Kidney (tissue), 14 donors: ENCODE data around the gene NALCN. TPM values are rescaled to one million over a fixed set of nuclear protein-coding genes. Genes with fewer than 3 reads are reported as not detected.

Source experiments
- DNase-seq, 5 donors: peaks; one replicate each; pipeline ENCODE4 v3.0.0-alpha.2; 2013 to 2020
- FAIRE-seq: peaks from 2 replicates; lab custom pipeline; 2012; peaks lifted over from hg19 to GRCh38; lab: Jason Lieb, UNC
- H3K27ac ChIP-seq, 2 donors: one replicate each; pipeline ENCODE4 v1.7.0; 2013; ENCODE audit warnings: low read depth in 2 of 2, low read length in 2 of 2, inconsistent platforms in 1 of 2
- H3K27me3 ChIP-seq: one replicate; pipeline ENCODE4 v1.7.1; 2013; ENCODE audit warnings: low read length, inconsistent platforms; ENCODE audit not compliant: control insufficient read depth, insufficient read depth
- H3K36me3 ChIP-seq, 3 donors: one replicate each; pipeline versions ENCODE4 v1.7.0 to v1.7.1; 2013; ENCODE audit warnings: low read length in 3 of 3, control low read depth in 1 of 3, inconsistent platforms in 1 of 3; ENCODE audit not compliant: insufficient read depth in 3 of 3, control insufficient read depth in 2 of 3
- H3K4me1 ChIP-seq, 3 donors: one replicate each; pipeline versions ENCODE4 v1.7.0 to v1.7.1; 2013; ENCODE audit warnings: low read length in 3 of 3, inconsistent platforms in 1 of 3, low read depth in 1 of 3; ENCODE audit not compliant: control insufficient read depth in 2 of 3, insufficient read depth in 2 of 3
- H3K4me3 ChIP-seq, 3 donors: one replicate each; pipeline versions ENCODE4 v1.7.0 to v1.8.1; 2013; ENCODE audit warnings: low read length in 3 of 3, control low read depth in 1 of 3, inconsistent platforms in 1 of 3
- H3K9ac ChIP-seq, 3 donors: one replicate each; pipeline versions ENCODE4 v1.7.0 to v1.7.1; 2013; ENCODE audit warnings: low read length in 3 of 3, control low read depth in 1 of 3, inconsistent platforms in 1 of 3
- H3K9me3 ChIP-seq, 3 donors: one replicate each; pipeline versions ENCODE4 v1.7.0 to v1.7.1; 2013; ENCODE audit warnings: low read length in 3 of 3, control low read depth in 1 of 3, inconsistent platforms in 1 of 3; ENCODE audit not compliant: control insufficient read depth in 2 of 3, insufficient read depth in 1 of 3
- CTCF ChIP-seq: IDR thresholded peaks from 3 replicates; pipeline ENCODE4 v1.5.1; 2012; ENCODE audit warnings: mild to moderate bottlenecking, moderate library complexity, borderline replicate concordance; ENCODE audit not compliant: insufficient read depth; ENCODE audit errors: extremely low read depth
- intact Hi-C: fragments of 100-400 bp; cut with DNase I; formaldehyde crosslinking; loops from one replicate; pipeline ENCODE4 v1.11.1; 2022
- polyA plus RNA-seq: library from polyadenylated mRNA; stranded (reverse); fragments of 350-450 nt; fragmentation: Illumina TruSeq; extraction: RNeasy Lipid Tissue Mini Kit (QIAGEN cat#74804); gene quantifications from one replicate; pipeline ENCODE4 v1.2.3, GENCODE V29; 2014; ENCODE audit warnings: low read depth, low replicate concordance; ENCODE audit not compliant: insufficient read depth
- total RNA-seq: library from RNA; stranded (reverse); fragmentation: NEBNext Ultra II Directional; extraction: Animal tissue kit (Norgen Biotek cat#: 25700); gene quantifications from one replicate; pipeline ENCODE4 v1.2.1, GENCODE V29; 2021
- donor health status: control.
- donor health status: control.
- donor health status: control.
- donor health status: control.
- donor health status: control.
- donor health status: DM: yes; HTN: yes; CAD: no.
- donor health status: Normal renal cell carcinoma (clear cell type).

NALCN gene
- total and polyA plus RNA-seq, 2 donors from 2014 or later: 0.43 to 2.4 TPM

- H3K4me1 ChIP-seq: no peaks in the 10 kb centered on the region
- no peaks in the 10 kb centered on the region for H3K36me3 ChIP-seq
- no peaks in the 10 kb centered on the region for H3K9me3 ChIP-seq
- no peak overlapping the region for H3K4me3 ChIP-seq
- no peak overlapping the region for H3K27ac ChIP-seq
- intact Hi-C loops: no loop called here
- H3K27me3 ChIP-seq: no peaks in the 10 kb centered on the region
- H3K9ac ChIP-seq: no peak overlapping the region
- no peak for DNase-seq
- TF ChIP-seq CTCF: no peak
- FAIRE-seq: no peak
Observed at GRCh38 chr13:101152184-101152583, 264.1 kb downstream of the NALCN start.

GRCh38 chr13:101150998-101151397, 265.3 kb downstream of the NALCN start:
- Histone ChIP-seq H3K36me3 (no peaks in the 10 kb centered on the region), H3K9me3 (no peaks in the 10 kb centered on the region), H3K4me3 (no peak overlapping the region), H3K27ac (no peak overlapping the region), H3K9ac (no peak overlapping the region), H3K27me3 (no peaks in the 10 kb centered on the region), H3K4me1 (no peaks in the 10 kb centered on the region)
- intact Hi-C loops: no loop called here
- no peak for TF ChIP-seq CTCF
- DNase-seq: peak in 3 of 5 donors; percentile 14 to 63 (median 56)
- no peak for FAIRE-seq

- Histone ChIP-seq H3K36me3 (no peaks in the 10 kb centered on the region), H3K9me3 (no peaks in the 10 kb centered on the region), H3K27me3 (no peaks in the 10 kb centered on the region), H3K4me1 (no peaks in the 10 kb centered on the region), H3K9ac (no peak overlapping the region), H3K27ac (no peak overlapping the region), H3K4me3 (no peak overlapping the region)
- DNase-seq (peak in 4 of 5 donors; percentile 33 to 49 (median 44)), FAIRE-seq (no peak)
- no peak for TF ChIP-seq CTCF
- intact Hi-C loops: loop anchor here (10.0 kb wide), 1 partner anchor 605 kb away; no protein-coding TSS in a partner anchor
Observed at GRCh38 chr13:101149735-101150384, 266.4 kb downstream of the NALCN start.
